Endothelial cell of umbilical vein (primary cell): ENCODE data around the gene PIWIL4. TPM values are rescaled to one million over a fixed set of nuclear protein-coding genes. Genes with fewer than 3 reads are reported as not detected.

ENCODE experiments used
- BruUV-seq: library from RNA; stranded (reverse); fragments of 400-500 nt; replicated peaks from 2 replicates; lab custom pipeline; 2021; lab: Mats Ljungman, UMichigan
- CTCF ChIA-PET: fragments of 300-600, 350-600 bp; sonication (Branson Sonifier 250); formaldehyde crosslinking; loops from one replicate; lab custom pipeline; 2021; ENCODE audit warnings: antibody characterized with exemption, inconsistent platforms; lab: Charles Lee
- POLR2A ChIA-PET: fragments of 300-600, 350-600 bp; sonication (Branson Sonifier 250); formaldehyde crosslinking; loops from one replicate; lab custom pipeline; 2021; ENCODE audit warnings: antibody characterized with exemption, inconsistent platforms; lab: Charles Lee
- DNase-seq: peaks from one replicate; pipeline ENCODE4 v3.0.0-alpha.2; 2011; ENCODE audit warnings: low read depth, low spot score
- FAIRE-seq: peaks from 2 replicates; lab custom pipeline; 2011; peaks lifted over from hg19 to GRCh38; lab: Jason Lieb, UNC
- H2AFZ ChIP-seq: 2 replicates; pipeline ENCODE4 v1.6.0; 2012; ENCODE audit warnings: low read depth, low read length, control low read depth, inconsistent platforms
- H3K27ac ChIP-seq: 2 replicates; pipeline ENCODE4 v1.5.1; 2011; ENCODE audit warnings: low read depth, mild to moderate bottlenecking, control low read depth, low read length, moderate library complexity; ENCODE audit not compliant: insufficient read depth
- H3K27me3 ChIP-seq, 2 experiments: 2 replicates each; pipeline versions ENCODE4 v1.6.0 to v1.6.1; 2011; ENCODE audit warnings: low read length in 2 of 2, mixed read lengths in 1 of 2; ENCODE audit not compliant: control insufficient read depth in 2 of 2, insufficient read depth in 2 of 2
- H3K36me3 ChIP-seq, 2 experiments: 2 replicates in 1 of 2; 3 replicates in 1 of 2; pipeline ENCODE4 v1.5.1; 2011; ENCODE audit warnings: low read length in 2 of 2, mild to moderate bottlenecking in 1 of 2, moderate library complexity in 1 of 2; ENCODE audit not compliant: control insufficient read depth in 2 of 2, insufficient read depth in 2 of 2; ENCODE audit errors: extremely low read depth in 1 of 2
- H3K4me1 ChIP-seq: 3 replicates; pipeline ENCODE4 v1.5.1; 2011; ENCODE audit warnings: mild to moderate bottlenecking, low read length; ENCODE audit not compliant: control insufficient read depth, insufficient read depth; ENCODE audit errors: extremely low read depth
- H3K4me2 ChIP-seq: 2 replicates; pipeline ENCODE4 v1.6.1; 2011; ENCODE audit warnings: low read length, control low read depth, mixed read lengths; ENCODE audit not compliant: insufficient read depth
- H3K4me3 ChIP-seq, 3 experiments: fragments of 200-600 bp in 1 of 3; sonication (generic), shearing (Covaris generic) in 1 of 3; replicated peaks in 1 of 3; 2 replicates each; pipeline ENCODE4 v1.5.1; 2011 to 2016; ENCODE audit warnings: control low read depth in 3 of 3, low read length in 3 of 3, mild to moderate bottlenecking in 2 of 3, inconsistent platforms in 1 of 3, low read depth in 1 of 3, moderate library complexity in 1 of 3; ENCODE audit not compliant: insufficient read depth in 1 of 3
- H3K79me2 ChIP-seq: 2 replicates; pipeline ENCODE4 v1.6.0; 2012; ENCODE audit warnings: low read length, inconsistent platforms; ENCODE audit not compliant: control insufficient read depth, insufficient read depth
- H3K9ac ChIP-seq: replicated peaks from 2 replicates; pipeline ENCODE3; 2011; ENCODE audit warnings: low read length, control low read depth; ENCODE audit not compliant: insufficient read depth; ENCODE audit errors: extremely low read depth
- H3K9me1 ChIP-seq: replicated peaks from 3 replicates; pipeline ENCODE4 v1.6.0; 2011; ENCODE audit warnings: mild to moderate bottlenecking, low read length; ENCODE audit not compliant: control insufficient read depth, insufficient read depth; ENCODE audit errors: extremely low read depth
- H3K9me3 ChIP-seq: replicated peaks from 2 replicates; pipeline ENCODE4 v1.5.1; 2012; ENCODE audit warnings: low read length, inconsistent platforms; ENCODE audit not compliant: control insufficient read depth, insufficient read depth
- H4K20me1 ChIP-seq: replicated peaks from 2 replicates; pipeline ENCODE3; 2011; ENCODE audit warnings: mild to moderate bottlenecking, low read length; ENCODE audit not compliant: control insufficient read depth, insufficient read depth; ENCODE audit errors: extremely low read depth
- CTCF ChIP-seq, 2 donors: IDR thresholded peaks; 1 replicate in 1 of 2; 2 replicates in 1 of 2; pipeline ENCODE4 v1.5.1; 2011; ENCODE audit warnings: low read length in 2 of 2, mild to moderate bottlenecking in 2 of 2, moderate library complexity in 2 of 2, control low read depth in 1 of 2, inconsistent platforms in 1 of 2, low read depth in 1 of 2; ENCODE audit not compliant: insufficient read depth in 1 of 2; ENCODE audit errors: extremely low read depth in 1 of 2
- EZH2 ChIP-seq: IDR thresholded peaks from 2 replicates; pipeline ENCODE4 v1.6.1; 2012; ENCODE audit warnings: borderline replicate concordance, low read depth, mild to moderate bottlenecking, moderate library complexity, low read length, inconsistent platforms; ENCODE audit not compliant: severe bottlenecking
- FOS ChIP-seq: IDR thresholded peaks from 2 replicates; pipeline ENCODE4 v1.6.1; 2011; ENCODE audit warnings: mild to moderate bottlenecking, low read length, moderate library complexity, borderline replicate concordance; ENCODE audit not compliant: insufficient read depth
- GATA2 ChIP-seq: IDR thresholded peaks from 2 replicates; pipeline ENCODE4 v1.7.0; 2011; ENCODE audit warnings: low read depth, mild to moderate bottlenecking, moderate library complexity, mixed read lengths, low read length; ENCODE audit not compliant: insufficient read length, insufficient read depth
- MAX ChIP-seq: IDR thresholded peaks from 2 replicates; pipeline ENCODE4 v1.6.1; 2011; ENCODE audit not compliant: insufficient read depth, insufficient read length
- MYC ChIP-seq: IDR thresholded peaks from one replicate; pipeline ENCODE4 v1.6.1; 2011; ENCODE audit warnings: mild to moderate bottlenecking, low read depth, low read length
- POLR2A ChIP-seq: IDR thresholded peaks from 2 replicates; pipeline ENCODE4 v1.6.1; 2012; ENCODE audit warnings: low read depth, mild to moderate bottlenecking, control low read depth, low read length
- POLR2AphosphoS5 ChIP-seq: IDR thresholded peaks from 2 replicates; pipeline ENCODE4 v1.6.1; 2012; ENCODE audit warnings: low read depth, mild to moderate bottlenecking, control low read depth, low read length, moderate library complexity; ENCODE audit not compliant: insufficient read depth
- dilution Hi-C: fragments of 300-500 bp; cut with MboI; formaldehyde crosslinking; loops from one replicate; pipeline ENCODE4 v1.15.0; 2019; ENCODE audit warnings: low sequenced_read_pairs; ENCODE audit not compliant: extremely low pct_ligation_motif_present
- intact Hi-C: fragments of 100-400 bp; cut with micrococcal nuclease; formaldehyde crosslinking; loops from one replicate; pipeline ENCODE4 v1.10.0; 2022
- polyA plus RNA-seq, 4 experiments: library from polyadenylated mRNA; depleted of rRNA in 3 of 4; stranded (reverse) in 3 of 4; unstranded in 1 of 4; fragments of >200 nt; gene quantifications; 2 replicates each; pipeline versions ENCODE4 v1.2.1 to v1.2.3, GENCODE V29; 2011 to 2012; ENCODE audit warnings: missing spikeins in 1 of 4
- total RNA-seq: library from RNA; stranded (reverse); gene quantifications from 2 replicates; pipeline ENCODE4 v1.2.3, GENCODE V29; 2021

PIWIL4 gene
- total and polyA plus RNA-seq, 2 donors (not counting 3 experiments of a cell fraction or from before 2014, with no cell fraction given) = 0.55 to 0.64 TPM

- Histone ChIP-seq H3K27me3 (peaks cover 9 to 16% of the 10 kb centered on the region in 2 experiments), H4K20me1 (no peaks in the 10 kb centered on the region), H3K9ac (no peak overlapping the region), H3K4me2 (no peak overlapping the region), H3K4me3 (no peak overlapping the region), H3K27ac (no peak overlapping the region), H3K79me2 (no peaks in the 10 kb centered on the region), H3K36me3 (no peaks in the 10 kb centered on the region), H2AFZ (no peak overlapping the region), H3K9me1 (no peaks in the 10 kb centered on the region), H3K9me3 (no peaks in the 10 kb centered on the region), H3K4me1 (no peaks in the 10 kb centered on the region)
- BruUV-seq = no TSS peak
- TF ChIP-seq POLR2A (no peak), EZH2 (no peak), GATA2 (no peak), FOS (no peak), CTCF (IDR thresholded peaks at IDR 0.05; ENCODE audit: extremely low read depth in 1 of 2, insufficient read depth in 1 of 2, low read depth in 1 of 2, low read length in 2 of 2) (no peak), MAX (no peak), POLR2AphosphoS5 (no peak), MYC (no peak)
- dilution Hi-C loops = no loop called here
- DNase-seq (no peak), FAIRE-seq (no peak)
- POLR2A ChIA-PET = no interaction called here
- CTCF ChIA-PET = no interaction called here
- intact Hi-C loops = no loop called here
Measured at GRCh38 chr11:94662846-94663390, 95.8 kb downstream of the PIWIL4 start.
